NOMO-1 treated with DMSO at 0.1 percent for 48 hours (cell line): ENCODE measurements around the gene OR7C2.

Source experiments
- DNase-seq: peaks from one replicate; lab custom pipeline; 2025; ENCODE audit not compliant: unreplicated experiment; lab: John Stamatoyannopoulos, UW

Gene OR7C2

DNA sequence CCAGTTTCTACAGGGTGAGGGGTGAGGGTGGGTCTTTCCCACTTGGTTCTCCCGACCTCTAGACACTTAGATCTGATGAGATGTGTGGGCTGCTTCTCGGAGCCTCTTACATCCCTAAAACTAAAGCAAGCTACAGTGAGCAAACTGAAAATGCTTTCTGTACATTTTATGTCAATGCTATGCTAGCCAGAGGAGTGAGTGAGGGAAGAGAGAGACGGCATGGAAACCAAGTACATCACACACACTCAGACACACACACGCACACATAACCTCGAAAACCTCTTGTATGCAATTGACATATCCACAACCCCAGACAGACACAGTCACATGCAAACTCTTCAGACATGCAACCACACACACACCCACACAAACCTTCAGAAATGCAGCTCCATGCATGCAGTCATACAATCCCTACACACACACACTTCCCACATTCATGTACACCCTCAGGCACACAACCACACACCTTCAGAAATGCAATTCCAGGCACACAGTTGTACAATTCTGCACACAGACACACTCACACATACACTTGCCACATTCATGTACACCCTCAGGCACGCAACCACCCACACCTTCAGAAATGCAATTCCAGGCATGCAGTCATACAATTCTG lies 37.0 kb downstream of the OR7C2 start:
- DNase-seq, result no peak

DNA sequence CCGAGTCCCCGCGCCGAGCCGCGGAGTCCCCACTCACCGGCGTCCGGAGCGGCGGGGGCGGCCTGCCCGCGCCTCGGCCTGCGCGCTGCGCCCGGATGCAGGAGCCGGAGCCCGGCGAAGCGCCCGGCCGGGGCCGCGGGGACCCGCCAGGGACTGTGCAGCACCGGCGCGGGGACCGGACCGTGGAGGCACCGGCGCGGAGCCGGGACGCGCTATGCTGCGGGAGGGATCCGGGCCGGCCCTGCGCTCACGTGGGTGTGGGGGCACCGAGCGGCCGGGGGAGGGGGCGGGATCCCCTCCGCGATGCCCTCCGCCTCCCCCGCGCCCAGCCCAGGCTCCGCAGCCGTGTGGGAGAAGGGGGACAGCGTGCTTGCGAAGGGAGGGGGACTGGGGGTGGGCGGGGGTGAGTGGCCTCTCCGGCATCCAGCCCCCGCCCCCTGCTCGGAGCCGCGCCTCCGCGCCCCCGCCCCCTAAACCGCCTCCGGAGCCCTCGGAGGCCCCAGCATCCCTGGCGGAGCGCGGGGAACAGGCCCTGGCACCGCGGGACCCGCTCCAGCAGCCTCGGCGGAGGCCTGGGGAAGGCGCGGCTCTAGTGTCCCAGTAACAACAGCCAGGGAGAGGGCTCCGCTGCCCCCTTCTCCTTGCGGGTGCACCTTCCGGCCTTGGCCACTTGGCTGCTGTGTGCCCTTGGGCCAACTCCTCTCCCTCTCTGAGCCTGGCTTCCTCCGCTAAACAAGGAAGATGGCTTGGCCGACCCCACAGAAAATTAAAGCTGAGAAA lies 38.4 kb downstream of the OR7C2 start, which contains the start of gene SLC1A6:
Gene SLC1A6 (minus strand): TSS at position 389 of the 780 bp plus-strand sequence. CDS start 6,954 bp downstream, outside the sequence.
- no peak for DNase-seq

DNA sequence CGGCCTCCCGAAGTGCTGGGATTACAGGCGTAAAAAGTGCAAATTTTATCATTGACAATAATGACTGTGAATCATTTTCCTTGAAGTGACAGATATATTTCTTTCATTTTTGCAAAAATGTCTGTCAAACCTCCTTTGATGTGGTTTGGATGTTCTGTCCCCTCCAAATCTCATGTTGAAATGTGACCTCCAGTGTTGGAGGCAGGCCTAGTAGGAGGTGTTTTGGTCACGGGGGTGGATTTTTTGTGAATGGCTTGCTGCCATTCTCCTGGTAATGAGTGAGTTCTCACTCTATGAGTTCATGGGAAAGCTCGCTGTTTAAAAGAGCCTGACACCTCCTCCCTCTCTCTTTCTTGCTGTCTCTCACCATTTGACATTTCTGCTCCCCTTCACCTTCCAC lies 43.8 kb downstream of the OR7C2 start:
- DNase-seq, result no peak
